Colon (tissue), 2 donors: ENCODE measurements around the gene RELT.

Experiments used
- FAIRE-seq: peaks from 2 replicates; lab custom pipeline; 2012; peaks lifted over from hg19 to GRCh38; lab: Jason Lieb, UNC
- donor health status: control.
- donor health status: control.

RELT gene

GRCh38 chr11:73392108-73393010 is 16.2 kb downstream of the RELT start:
- FAIRE-seq, result no peak

- no peak for FAIRE-seq
Observed at GRCh38 chr11:73393011-73393380, 16.8 kb downstream of the RELT start.

GRCh38 chr11:73393479-73394415 is 17.5 kb downstream of the RELT start:
- FAIRE-seq, result no peak

- no peak for FAIRE-seq
Observed at GRCh38 chr11:73394416-73395296, 18.5 kb downstream of the RELT start.

GRCh38 chr11:73395297-73396208 is 19.4 kb downstream of the RELT start:
- FAIRE-seq, result no peak

GRCh38 chr11:73396251-73396930 is 20.2 kb downstream of the RELT start:
- FAIRE-seq, result no peak

- no peak for FAIRE-seq
Observed at GRCh38 chr11:73396985-73397384, 20.8 kb downstream of the RELT start.

- FAIRE-seq, result no peak
Observed at GRCh38 chr11:73397468-73398131, 21.4 kb downstream of the RELT start.

- FAIRE-seq, result no peak
Observed at GRCh38 chr11:73398132-73398526, 21.9 kb downstream of the RELT start.

GRCh38 chr11:73398721-73399120 is 22.5 kb downstream of the RELT start:
- FAIRE-seq, result no peak

GRCh38 chr11:73399159-73399590 is 23.0 kb downstream of the RELT start:
- FAIRE-seq, result no peak

GRCh38 chr11:73399636-73400035 is 23.4 kb downstream of the RELT start:
- no peak for FAIRE-seq

GRCh38 chr11:73400293-73400692 is 24.1 kb downstream of the RELT start:
- FAIRE-seq, result no peak

GRCh38 chr11:73401217-73401923 is 25.2 kb downstream of the RELT start:
- FAIRE-seq, result no peak

- no peak for FAIRE-seq
Observed at GRCh38 chr11:73401924-73402833, 26.0 kb downstream of the RELT start.

GRCh38 chr11:73402834-73403185 is 26.6 kb downstream of the RELT start:
- no peak for FAIRE-seq

GRCh38 chr11:73403541-73403940 is 27.3 kb downstream of the RELT start:
- no peak for FAIRE-seq

- no peak for FAIRE-seq
Observed at GRCh38 chr11:73404048-73404447, 27.8 kb downstream of the RELT start.
